GM21360 (cell line): Measurements from ENCODE around the gene YAE1.
"Not testable (repeated sequence)": the region's sequence is repeated elsewhere in the genome, so short reads cannot be mapped to it uniquely, and the experiment has no call there.

Experiments
- ATAC-seq: cut with Tn5 transposase; IDR thresholded peaks from one replicate; pipeline ENCODE4 v1.9.1; 2021; ENCODE audit warnings: mild to moderate bottlenecking, moderate library complexity; ENCODE audit not compliant: unreplicated experiment

YAE1 gene, protein sequence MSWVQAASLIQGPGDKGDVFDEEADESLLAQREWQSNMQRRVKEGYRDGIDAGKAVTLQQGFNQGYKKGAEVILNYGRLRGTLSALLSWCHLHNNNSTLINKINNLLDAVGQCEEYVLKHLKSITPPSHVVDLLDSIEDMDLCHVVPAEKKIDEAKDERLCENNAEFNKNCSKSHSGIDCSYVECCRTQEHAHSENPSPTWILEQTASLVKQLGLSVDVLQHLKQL

DNA sequence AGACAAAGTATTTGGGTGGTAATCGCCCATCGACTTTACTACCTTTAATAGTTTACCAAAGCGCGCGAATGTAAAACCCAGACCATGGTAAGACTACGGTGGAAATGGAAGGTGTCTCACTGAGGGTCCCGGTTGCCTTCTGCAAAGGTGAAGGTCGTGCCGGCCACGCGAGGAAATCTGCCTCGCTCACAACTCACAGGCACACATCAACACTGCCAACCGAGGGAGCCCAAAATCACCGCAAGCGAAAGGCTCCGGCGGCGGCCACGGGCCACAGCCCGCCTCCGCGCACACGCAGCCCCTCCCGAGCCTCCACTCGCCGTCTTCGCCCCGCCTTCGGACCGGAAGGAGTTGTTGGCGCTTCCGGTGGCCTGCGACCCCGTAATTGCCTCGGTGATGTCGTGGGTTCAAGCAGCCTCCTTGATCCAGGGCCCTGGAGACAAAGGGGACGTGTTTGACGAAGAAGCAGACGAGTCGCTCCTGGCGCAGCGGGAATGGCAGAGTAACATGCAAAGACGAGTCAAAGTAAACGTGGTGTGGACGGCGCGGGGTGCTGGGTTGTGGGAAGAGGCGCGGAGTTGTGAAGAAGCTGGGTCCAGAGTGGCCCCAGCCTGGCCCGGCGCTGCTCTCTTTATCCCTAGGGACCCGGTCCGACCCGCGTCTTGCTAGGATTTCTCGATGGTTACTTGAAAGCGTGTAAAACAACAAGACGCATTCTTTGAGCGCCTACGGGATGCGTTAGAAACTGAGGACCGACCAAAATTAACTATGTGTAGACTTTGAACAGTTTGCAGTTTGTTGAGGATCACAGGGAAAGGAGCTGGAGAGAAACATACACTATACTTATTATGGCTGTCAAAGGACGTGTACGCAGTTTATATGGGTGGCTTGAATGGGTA lies at the start of gene YAE1:
Gene YAE1, plus strand, starts transcription at position 382 of the 899 bp plus-strand sequence. Its CDS starts 15 bp downstream, at position 397.
- ATAC-seq, result peak; percentile 98

DNA sequence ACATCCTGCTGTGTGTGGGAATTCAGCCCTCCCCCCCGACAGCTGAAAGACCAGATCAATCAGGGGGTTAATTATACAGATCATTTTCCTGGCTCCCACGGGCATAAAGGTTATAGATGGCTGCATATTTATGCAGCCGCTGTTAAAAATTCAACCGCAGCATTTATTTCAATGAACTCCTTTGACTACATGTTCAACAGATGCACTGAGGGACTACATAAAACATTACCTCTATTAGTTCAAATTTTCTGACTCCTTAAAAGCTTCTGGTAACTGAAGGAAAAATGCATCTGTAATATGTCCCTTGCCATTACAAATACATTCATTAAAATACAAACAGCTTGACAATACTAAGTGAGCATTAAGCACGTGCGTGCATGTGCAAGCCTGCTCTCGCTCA lies 49.7 kb upstream of the YAE1 start:
- ATAC-seq, result no peak

DNA sequence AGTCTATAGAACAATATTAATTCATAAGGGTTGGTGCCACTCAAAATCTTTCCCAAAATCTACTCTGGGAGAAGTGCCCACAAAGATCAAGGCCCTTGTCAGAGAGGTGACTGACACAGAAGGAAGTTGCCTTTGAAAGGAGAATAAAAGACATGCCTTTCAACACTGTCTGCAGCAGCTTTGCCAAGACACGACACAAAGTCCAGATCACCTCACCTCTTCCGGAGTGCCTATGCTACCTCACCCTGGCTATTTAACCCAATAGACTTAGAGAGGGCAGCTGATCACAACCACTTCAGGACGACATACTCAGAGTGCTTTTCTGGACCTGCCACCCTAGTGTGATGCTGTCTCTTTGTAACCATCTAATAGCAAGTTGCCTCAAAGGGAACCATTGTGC lies 49.0 kb upstream of the YAE1 start:
- ATAC-seq, result no peak

DNA sequence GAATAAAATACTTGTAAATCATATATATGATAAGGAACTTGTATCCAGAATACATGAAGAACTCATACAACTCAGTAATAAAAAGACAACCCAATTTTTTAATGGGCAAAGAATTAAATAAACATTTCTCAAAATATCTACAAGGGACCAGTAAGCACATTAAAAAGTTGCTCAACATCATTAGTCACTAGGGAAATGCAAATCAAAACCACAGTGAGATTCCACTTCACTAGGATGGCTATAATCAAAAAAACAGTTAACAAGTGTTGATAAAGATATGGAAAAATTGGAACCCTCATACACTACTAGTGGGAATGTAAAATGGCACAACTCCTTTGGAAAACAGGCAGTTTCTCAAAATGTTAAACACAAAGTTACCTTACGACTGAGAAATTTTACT lies 40.3 kb upstream of the YAE1 start:
- no peak for ATAC-seq

DNA sequence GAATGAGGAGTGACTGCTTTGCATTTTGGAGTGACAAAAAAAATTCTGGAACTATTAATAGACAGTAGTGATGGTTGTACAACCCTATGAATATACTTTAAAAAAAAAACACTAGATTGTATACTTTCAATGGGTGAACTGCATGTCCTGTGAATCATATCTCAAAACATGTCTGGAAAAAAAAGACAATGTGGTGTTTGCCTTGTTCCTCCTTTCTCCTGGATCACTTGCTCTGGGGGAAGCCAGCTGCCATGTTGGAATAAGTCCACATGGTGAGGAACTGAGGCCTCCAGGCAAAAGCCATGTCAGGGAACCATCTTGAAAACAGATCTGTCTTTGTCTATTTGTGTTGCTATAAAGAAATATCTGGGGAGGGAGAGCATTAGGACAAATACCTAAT lies 39.5 kb upstream of the YAE1 start:
- no peak for ATAC-seq

DNA sequence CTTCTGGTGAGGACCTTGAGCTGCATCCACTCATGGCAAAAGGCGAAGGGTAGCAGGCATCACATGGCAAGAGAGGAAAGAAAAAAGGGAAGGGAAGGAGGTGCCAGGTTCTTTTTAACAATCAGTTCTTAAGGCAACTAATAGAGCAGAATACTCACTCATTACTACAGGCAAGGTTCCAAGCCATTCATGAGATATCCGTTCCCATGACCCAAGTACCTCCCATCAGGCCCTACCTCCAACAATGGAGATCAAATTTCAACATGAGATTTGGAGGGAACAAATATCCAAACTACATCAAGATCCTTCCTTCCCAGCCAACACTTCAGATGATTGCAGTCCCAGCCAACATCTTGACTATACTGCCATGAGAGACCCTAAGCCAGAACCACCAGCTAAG lies 38.9 kb upstream of the YAE1 start:
- ATAC-seq, result no peak

DNA sequence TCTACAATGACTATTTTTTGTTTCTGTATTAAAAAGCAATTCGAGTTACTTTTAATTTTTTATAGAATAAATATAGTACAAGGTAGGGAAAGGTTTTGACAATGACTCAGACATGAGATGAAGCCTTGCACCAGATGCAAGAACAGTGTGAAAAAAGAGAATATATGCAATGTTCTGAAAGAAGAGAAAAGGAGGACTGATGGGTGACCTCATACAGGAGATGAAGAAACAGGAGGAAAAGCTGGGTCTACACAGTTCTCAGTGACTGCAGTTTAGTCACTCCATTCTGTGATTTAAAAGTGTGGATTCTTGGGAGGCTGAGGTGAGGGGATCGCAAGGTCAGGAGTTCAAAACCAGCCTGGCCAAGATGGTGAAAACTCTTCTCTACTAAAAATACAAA lies 38.3 kb upstream of the YAE1 start:
- no peak for ATAC-seq

DNA sequence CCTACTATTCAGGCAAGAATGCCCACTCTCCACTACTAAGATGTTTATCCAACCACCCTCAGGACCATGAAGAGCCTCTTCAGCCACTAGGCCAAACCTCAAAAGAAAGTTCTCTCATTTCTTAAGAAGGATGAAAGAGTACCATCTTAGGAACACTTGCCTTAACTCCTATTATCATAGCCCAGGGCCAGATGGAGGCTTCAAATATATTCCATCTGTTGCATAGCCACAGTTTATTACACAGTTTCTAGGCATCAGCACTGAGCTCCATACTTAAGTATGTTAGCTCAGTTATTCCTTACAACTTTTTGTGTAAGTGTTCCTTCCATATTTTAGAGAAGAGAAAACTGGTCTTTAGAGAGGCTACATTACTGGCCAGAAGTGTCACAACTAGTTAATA lies 37.4 kb upstream of the YAE1 start:
- ATAC-seq, result no peak

DNA sequence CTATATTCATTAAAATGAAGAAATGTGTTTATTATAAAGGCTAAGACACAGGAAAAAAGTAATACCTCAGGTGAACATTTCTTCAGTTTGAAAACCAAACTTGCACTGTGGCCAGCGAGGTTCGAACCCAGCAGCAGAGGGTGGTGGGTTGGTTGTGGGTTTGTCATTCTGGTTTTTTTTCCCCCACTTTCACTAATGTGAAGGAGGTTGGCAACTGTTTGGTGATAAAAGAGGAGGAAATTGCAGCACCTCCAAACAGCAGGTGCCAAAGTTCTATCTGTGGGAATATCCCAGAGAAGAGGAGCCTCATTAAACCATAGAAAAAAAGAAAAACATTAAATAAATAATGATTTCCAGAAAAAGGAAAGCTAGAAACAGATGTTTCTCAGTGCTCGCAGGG lies 36.6 kb upstream of the YAE1 start:
- no peak for ATAC-seq

DNA sequence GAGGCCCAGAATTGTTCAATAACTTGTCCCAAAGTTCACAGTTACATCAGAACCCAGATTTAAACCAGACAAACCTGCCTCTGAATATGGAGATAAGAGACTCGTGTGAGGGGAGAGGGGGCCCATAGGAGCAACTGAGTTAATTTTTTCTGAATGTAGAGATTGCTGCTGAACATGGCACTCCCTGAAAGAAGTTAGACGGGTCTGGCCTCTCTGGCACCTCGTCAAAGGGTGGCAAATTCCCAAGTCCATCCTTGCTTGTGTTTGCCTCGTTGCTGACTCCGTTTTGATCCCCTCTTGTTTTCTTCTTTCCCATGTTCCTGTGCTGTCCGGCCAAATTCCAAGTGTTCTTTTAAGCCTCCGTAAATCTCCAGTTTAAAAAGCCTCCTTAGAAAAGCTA lies 35.2 kb upstream of the YAE1 start:
- no peak for ATAC-seq

DNA sequence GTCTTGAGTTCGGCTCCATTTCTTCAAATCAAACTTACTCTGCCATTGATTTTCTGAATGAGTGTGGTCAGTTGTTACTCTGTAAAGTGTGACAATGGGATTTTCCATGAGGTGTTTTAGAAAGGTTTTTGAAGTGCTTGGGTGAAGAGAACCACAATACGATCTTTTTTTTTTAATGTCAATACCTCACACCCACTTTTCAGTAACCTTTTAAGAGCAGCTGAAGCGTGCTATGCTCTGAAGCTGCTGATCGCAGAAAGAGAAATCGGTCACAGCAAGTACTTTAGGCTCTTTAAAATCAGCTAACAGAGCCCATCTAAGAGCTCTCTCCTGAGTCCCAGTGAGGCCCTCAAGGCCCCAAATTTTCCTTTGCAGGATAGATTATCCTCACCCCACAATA lies 34.4 kb upstream of the YAE1 start:
- ATAC-seq, result no peak

DNA sequence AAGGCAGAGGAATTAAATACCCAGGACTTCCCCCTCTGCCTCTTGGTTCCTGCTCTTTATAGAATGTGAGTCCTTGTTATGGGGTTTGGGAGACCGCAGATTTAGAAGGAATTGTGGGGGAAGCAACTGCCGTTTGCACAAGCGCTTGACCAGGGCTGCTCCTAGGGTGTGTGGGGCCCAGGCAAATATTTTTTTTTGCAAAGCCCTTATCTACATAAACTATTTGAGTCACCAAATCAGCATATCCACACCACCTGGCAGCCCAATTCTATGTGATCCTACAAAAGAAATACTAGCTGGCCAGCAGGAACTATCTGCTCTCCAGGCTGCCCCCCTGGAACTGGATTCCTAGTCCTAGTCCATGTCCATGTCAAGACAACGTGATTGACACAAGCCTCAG lies 33.4 kb upstream of the YAE1 start:
- ATAC-seq, result no peak

DNA sequence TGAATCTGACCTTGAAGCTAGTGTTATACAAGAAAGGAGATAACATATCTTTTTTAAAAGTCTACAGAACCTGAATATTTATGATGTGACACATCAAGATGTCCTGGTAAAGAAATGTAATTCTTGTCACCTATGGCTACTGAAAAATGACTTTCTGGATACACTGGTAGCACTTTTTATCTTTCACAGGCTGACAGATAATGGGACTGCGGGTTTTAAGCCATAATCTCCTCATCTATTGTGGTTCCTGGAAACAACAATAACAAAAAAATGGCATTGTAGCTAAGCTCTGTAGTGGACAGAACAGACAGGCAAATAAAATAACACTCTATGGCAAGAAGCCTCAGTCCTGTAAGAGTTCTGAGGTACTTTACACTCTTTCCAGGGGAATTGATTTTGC lies 31.6 kb upstream of the YAE1 start:
- ATAC-seq, result no peak

DNA sequence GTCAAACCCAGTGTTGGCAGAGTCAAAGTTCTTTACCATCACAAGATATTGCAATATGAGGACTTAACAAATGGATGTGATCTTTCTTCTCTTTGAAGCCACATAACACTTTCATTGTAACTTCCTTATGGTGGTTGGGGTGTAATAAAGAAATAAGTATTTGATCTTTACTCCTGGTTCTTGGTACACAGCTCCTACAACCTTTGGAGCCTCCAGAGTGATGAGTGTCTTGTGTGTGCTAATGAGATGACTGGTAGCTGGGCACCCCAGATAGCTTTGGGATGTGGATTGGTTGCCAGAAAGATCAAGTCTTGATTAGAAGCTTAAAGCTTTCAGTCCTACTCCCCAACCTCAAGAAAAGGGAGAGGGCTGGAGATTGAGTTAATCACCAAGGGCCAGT lies 31.1 kb upstream of the YAE1 start:
- ATAC-seq, result no peak

DNA sequence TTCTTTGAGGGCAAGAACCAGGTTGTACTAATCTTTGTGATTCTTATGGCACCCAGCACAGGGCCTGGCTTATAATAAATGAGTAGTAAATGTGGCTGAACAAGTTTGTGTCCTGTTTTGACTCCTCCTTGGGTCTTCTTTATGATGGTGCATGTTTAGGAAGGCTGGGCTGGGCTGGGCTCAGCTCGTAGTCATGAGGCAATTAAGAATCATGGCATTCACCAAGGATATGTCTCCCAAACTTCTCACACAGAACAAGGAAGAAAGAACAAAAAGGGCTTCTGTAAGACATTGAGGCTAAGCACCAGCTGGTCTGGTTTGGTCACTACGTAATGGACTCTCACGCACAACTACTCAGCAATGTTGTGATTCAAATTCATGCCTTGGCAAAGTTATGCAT lies 30.5 kb upstream of the YAE1 start:
- ATAC-seq, result no peak

DNA sequence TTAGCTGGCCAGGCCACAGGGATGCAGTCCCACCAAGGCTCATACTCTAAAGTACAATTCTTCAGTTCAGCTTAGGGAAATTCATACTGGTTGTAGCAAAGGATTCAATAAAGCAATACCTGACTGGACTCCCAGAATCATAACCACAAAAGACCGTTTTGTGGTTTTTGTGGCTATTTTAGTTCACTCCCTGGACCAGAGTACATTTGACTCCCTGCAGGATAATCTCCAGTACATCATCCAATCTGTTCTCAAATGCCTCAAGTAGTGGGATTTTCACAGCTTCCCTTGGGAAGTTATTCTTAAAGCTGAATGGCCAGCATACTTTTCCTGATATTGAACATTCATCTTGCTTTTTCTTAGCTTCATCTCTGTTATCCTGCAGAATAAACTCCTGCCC lies 29.3 kb upstream of the YAE1 start:
- no peak for ATAC-seq

DNA sequence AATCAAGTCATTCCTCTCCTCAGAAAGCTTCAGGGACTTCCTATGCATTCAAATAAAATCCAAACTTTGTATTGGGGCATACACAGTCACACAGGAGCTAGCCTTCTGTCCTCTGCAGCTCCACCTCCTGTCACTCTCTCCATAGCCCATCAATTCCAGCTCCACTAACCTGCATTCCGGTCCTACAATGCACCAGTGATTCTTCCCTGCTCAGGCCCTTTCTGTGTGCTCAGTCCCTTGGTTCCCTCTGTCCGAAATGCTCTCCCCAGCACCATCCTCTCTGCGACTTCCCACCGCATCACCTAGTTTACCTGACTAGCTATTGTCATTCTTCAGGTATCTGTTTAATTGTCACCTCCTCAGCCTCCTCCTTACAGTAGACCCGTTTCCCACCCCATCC lies 26.4 kb upstream of the YAE1 start:
- ATAC-seq, result no peak

DNA sequence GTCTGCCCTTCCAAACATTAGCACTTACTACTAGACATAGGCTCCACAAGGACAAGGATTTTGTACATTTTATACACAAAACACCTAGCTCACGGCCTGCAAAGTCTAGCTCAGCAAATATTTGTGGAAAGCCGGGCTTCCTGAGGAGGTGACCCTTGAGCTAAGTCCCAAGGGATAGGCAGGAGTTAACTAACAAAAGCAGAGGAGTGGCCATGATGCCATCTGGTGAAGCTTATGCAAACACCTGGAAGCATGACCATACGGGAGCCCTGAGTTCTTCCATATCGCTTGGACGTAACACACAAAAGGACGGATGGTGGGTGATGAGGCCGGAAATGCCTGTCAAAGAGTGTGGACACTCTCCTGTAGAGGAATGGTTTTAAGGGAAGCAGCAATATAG lies 25.9 kb upstream of the YAE1 start:
- ATAC-seq, result no peak

DNA sequence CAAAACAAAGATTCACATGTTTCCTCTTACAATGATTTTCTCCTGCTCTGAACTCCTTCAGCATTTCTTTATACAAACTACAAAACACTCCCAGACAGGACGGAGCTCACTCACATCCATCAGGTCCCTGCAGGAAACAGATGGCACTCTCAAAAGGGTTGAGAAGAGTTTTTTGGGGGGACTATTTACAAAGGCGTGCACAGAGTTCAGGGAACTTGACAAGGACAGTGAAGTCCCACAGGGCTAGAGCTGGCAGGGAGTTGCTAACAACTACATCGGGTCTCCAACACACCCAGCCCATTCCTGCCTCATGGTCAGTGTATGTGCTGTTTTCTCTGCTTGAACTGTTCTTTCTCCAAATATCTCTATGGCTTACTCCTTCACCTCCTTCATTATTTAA lies 24.7 kb upstream of the YAE1 start:
- no peak for ATAC-seq

DNA sequence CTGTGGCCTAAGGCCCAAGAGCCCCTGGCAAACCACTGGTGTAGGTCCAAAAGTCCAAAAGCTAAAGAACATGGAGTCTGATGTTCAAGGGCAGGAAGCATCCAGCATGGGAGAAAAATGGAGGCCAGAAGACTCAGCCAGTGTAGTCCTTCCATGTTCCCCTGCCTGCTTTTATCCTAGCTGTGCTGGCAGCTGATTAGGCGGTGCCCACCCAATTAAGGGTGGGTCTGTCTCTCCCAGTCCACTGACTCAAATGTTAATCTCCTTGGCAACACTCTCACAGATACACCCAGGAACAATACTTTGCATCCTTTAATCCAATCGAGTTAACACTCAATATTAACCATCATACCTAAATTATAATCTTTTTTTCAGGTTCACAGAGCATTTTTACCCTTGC lies 21.4 kb upstream of the YAE1 start:
- ATAC-seq, result not testable (repeated sequence)

DNA sequence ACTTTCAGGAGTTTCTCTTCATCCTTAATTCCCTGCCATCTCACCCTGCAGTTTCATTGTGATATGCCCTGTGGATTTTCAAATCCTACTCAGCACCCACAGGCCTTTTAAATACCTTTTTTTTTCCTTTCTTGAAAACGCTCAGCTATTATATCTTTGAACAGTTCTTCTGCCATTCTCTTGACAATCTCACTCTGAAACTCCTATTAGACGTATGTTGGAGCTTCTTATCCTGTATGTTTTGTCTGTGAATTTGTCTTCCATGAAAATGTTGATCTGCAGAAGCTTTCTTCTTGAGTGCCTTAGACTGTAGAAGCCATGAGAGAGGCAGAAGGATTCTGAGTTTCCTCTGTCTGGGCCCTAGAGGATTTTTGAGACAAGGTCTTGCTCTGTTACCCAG lies 18.9 kb upstream of the YAE1 start:
- ATAC-seq, result no peak

DNA sequence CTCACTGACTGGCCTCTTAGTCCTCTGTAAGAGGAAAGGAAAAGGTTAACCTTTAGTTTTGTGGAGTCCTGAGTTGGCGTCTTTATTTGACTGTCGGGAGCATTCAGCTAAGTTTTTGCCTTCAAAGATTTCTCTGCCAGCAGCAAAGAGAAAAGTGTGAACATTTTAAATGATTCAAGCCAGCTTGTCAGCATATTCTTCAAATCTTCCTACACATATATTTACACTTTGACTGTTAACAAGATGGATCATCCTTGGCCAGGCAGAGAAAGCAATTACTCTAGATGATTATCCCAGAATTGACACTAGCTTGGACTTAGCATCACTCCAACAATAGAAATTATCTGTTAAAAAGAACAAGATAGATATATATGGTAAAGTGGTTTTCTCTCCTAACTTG lies 15.8 kb upstream of the YAE1 start:
- ATAC-seq, result no peak

DNA sequence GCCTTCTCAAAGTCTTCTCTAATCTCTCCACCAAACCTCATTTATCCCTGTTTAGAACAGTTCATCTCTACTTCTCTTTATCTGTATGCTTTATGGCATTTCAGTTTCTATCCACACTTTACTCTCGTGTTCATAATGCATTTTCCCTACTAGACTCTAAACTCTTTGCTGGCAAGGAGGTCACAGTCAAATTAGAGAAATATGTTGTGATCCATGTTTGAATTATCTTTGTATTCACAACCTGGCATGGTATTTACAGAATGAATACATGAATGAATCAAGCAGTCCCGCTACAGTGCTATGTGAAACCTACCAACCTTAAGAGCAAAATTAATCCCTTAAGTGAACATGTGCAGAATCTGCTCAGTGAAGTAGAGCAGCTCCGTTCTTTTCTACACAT lies 12.8 kb upstream of the YAE1 start:
- no peak for ATAC-seq
